ENCODE data around the gene PTOV1.

GRCh38 chr19:49840321-49840720, 10.6 kb upstream of the PTOV1 start:
- no peak for TF ChIP-seq POLR2A (IDR thresholded peaks at IDR 0.05)
- TF ChIP-seq, protein P1, sequence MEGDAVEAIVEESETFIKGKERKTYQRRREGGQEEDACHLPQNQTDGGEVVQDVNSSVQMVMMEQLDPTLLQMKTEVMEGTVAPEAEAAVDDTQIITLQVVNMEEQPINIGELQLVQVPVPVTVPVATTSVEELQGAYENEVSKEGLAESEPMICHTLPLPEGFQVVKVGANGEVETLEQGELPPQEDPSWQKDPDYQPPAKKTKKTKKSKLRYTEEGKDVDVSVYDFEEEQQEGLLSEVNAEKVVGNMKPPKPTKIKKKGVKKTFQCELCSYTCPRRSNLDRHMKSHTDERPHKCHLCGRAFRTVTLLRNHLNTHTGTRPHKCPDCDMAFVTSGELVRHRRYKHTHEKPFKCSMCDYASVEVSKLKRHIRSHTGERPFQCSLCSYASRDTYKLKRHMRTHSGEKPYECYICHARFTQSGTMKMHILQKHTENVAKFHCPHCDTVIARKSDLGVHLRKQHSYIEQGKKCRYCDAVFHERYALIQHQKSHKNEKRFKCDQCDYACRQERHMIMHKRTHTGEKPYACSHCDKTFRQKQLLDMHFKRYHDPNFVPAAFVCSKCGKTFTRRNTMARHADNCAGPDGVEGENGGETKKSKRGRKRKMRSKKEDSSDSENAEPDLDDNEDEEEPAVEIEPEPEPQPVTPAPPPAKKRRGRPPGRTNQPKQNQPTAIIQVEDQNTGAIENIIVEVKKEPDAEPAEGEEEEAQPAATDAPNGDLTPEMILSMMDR (IDR thresholded peaks at IDR 0.05), result no peak

All from prostate gland (tissue), 2 donors.